Endothelial cell (in vitro differentiated cells): ENCODE measurements around the gene HMOX2. TPM values are rescaled to one million over a fixed set of nuclear protein-coding genes. Genes with fewer than 3 reads are reported as not detected.

Source experiments
- DNase-seq: peaks from one replicate; pipeline ENCODE4 v3.0.0; 2021; ENCODE audit warnings: low spot score
- H3K27ac Mint-ChIP-seq: one replicate; pipeline ENCODE4 v1.8.0; 2021; ENCODE audit warnings: mixed read lengths, inconsistent platforms; ENCODE audit not compliant: unreplicated experiment
- H3K27me3 Mint-ChIP-seq: one replicate; pipeline ENCODE4 v1.8.0; 2021; ENCODE audit warnings: mild to moderate bottlenecking, moderate library complexity, mixed read lengths, inconsistent platforms; ENCODE audit not compliant: unreplicated experiment
- H3K36me3 Mint-ChIP-seq: one replicate; pipeline ENCODE4 v1.8.0; 2021; ENCODE audit warnings: mild to moderate bottlenecking, low read depth, mixed read lengths, inconsistent platforms; ENCODE audit not compliant: unreplicated experiment
- H3K4me1 Mint-ChIP-seq: one replicate; pipeline ENCODE4 v1.8.0; 2021; ENCODE audit warnings: mild to moderate bottlenecking, mixed read lengths, inconsistent platforms; ENCODE audit not compliant: unreplicated experiment
- H3K4me3 Mint-ChIP-seq: one replicate; pipeline ENCODE4 v1.8.0; 2021; ENCODE audit warnings: mild to moderate bottlenecking, mixed read lengths, inconsistent platforms; ENCODE audit not compliant: unreplicated experiment
- H3K9me3 Mint-ChIP-seq: one replicate; pipeline ENCODE4 v1.8.0; 2021; ENCODE audit warnings: mixed read lengths, inconsistent platforms; ENCODE audit not compliant: unreplicated experiment
- CTCF ChIP-seq: fragments of 200-600 bp; sonication (generic); IDR thresholded peaks from one replicate; pipeline ENCODE4 v1.5.0; 2021; ENCODE audit warnings: antibody characterized with exemption; ENCODE audit not compliant: unreplicated experiment
- long read RNA-seq: library from polyadenylated mRNA; unstranded; transcript quantifications from one replicate; pipeline ENCODE4 v2.0.0, GENCODE V29; 2020; ENCODE audit not compliant: unreplicated experiment
- total RNA-seq: library from RNA; stranded (reverse); fragmentation: NEBNext Ultra II Directional; extraction: Animal tissue kit (Norgen Biotek cat#: 25700); gene quantifications from one replicate; pipeline ENCODE4 v1.2.1, GENCODE V29; 2021; ENCODE audit not compliant: unreplicated experiment

Gene HMOX2
- total RNA-seq: 225 TPM
- long read RNA-seq, transcript HMOX2-208 (6 exons, 2,147 nt): major isoform, 273 of 358 reads
- long read RNA-seq, transcript HMOX2-205 (7 exons, 1,797 nt): minor isoform, 38 of 358 reads
- long read RNA-seq, partial matches to known transcripts: 11 of 358 reads
- long read RNA-seq, other reads (novel, unspliced or antisense): 33 of 358 reads

DNA sequence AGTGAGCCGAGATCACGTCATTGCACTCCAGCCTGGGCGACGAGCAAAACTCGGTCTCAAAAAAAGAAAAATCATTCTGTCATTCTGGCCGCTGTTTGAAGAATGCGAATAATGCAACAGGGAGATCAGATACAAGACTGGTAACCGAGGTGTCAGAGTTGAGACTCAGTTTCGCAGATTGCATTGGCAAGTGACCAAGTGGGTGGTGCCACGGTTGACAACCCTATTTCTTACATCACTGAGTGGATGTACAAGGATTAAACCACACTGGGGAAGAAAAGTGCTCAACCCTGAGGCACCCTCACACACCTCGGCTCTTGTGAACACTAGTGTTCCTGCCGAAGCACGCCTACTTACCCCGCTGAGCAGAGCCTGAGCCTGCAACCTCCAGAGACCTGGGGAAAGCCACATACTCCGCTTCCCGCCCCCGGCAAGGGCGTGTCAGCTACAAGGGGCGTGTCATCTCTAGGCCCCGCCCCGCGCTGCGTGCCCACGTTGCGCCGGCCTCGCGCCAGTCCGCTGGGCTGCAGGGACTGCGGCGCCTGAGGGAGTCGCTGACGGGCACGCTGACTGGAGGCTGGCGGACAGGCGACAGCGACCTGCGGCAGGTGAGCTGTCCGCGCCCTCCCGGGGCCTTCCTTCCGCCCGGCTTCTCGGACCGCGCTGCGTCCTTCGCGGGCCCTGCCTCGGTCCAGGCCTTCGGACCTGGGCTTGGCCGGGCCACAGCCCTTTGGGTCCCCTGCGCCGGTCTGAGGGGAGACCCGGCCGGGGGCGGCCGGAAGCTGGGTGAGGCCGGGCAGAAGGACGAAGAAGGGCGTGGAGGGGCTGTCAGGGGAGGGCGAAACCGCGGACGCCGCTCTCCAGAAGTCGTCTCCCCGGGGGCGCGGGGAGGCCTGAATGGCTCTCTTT lies at the start of gene HMOX2:
Gene HMOX2, plus strand, starts transcription at position 519 of the 909 bp plus-strand sequence. CDS start 29,127 bp downstream, outside the sequence.
- Mint-ChIP-seq H3K36me3 (peaks cover 7% of the 10 kb centered on the region), H3K9me3 (no peaks in the 10 kb centered on the region), H3K27me3 (peaks cover 14% of the 10 kb centered on the region), H3K4me3 (peak within 1 kb of the TSS; percentile 90), H3K27ac (peak within 1 kb of the TSS; percentile 99), H3K4me1 (peaks cover 17% of the 10 kb centered on the region)
- no peak for TF ChIP-seq CTCF
- DNase-seq: peak; percentile 95

GRCh38 chr16:4426722-4427372 lies 49.4 kb upstream of the HMOX2 start:
- Mint-ChIP-seq H3K9me3 (no peaks in the 10 kb centered on the region), H3K27ac (peak overlapping the region; percentile 86), H3K4me1 (peaks cover 21% of the 10 kb centered on the region), H3K4me3 (peak overlapping the region; percentile 99), H3K27me3 (peaks cover 15% of the 10 kb centered on the region), H3K36me3 (peaks cover 11% of the 10 kb centered on the region)
- DNase-seq: no peak
- no peak for TF ChIP-seq CTCF

- H3K4me3 Mint-ChIP-seq: no peak overlapping the region
- no peaks in the 10 kb centered on the region for H3K9me3 Mint-ChIP-seq
- peaks cover 23% of the 10 kb centered on the region for H3K4me1 Mint-ChIP-seq
- no peak for DNase-seq
- H3K36me3 Mint-ChIP-seq: peaks cover 12% of the 10 kb centered on the region
- TF ChIP-seq CTCF: no peak
- H3K27me3 Mint-ChIP-seq: peaks cover 13% of the 10 kb centered on the region
- no peak overlapping the region for H3K27ac Mint-ChIP-seq
Measured at GRCh38 chr16:4428500-4428899, 47.7 kb upstream of the HMOX2 start.

DNA sequence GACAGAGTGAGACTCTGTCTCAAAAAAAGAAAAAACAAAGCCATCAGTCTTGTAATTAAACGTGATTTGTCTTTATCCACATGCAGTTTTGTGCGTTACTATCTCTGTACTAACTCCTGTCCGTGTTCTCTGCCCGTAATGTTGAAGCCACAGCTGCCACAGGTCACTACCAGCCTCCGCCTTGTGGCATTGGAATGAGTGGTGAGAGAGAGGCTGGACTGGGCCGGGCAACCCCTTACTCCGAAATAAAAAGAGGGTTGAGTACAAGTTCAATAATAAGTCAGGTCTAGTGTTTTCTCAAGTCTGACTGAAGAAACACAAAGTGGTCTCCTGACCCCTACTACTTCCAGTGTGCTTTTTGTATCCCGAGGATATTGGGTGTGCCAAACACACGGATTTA lies 45.2 kb upstream of the HMOX2 start:
- TF ChIP-seq CTCF: no peak
- DNase-seq: no peak
- H3K4me3 Mint-ChIP-seq: no peak overlapping the region
- peaks cover 18% of the 10 kb centered on the region for H3K4me1 Mint-ChIP-seq
- H3K27me3 Mint-ChIP-seq: peaks cover 4% of the 10 kb centered on the region
- H3K36me3 Mint-ChIP-seq: peaks cover 19% of the 10 kb centered on the region
- H3K27ac Mint-ChIP-seq: no peak overlapping the region
- no peaks in the 10 kb centered on the region for H3K9me3 Mint-ChIP-seq
